Nephron progenitor cell (in vitro differentiated cells): Measurements from ENCODE around the gene CRHBP.
"Not testable (repeated sequence)": the region's sequence is repeated elsewhere in the genome, so short reads cannot be mapped to it uniquely, and the experiment has no call there.

ENCODE experiments used
- DNase-seq: peaks from one replicate; pipeline ENCODE4 v3.0.0; 2021
- H3K27ac Mint-ChIP-seq: 2 replicates; pipeline ENCODE4 v1.8.0; 2021; ENCODE audit warnings: mild to moderate bottlenecking, moderate library complexity, mixed read lengths
- H3K27me3 Mint-ChIP-seq: 2 replicates; pipeline ENCODE4 v1.8.0; 2021; ENCODE audit warnings: mild to moderate bottlenecking, low read depth, mixed read lengths; ENCODE audit not compliant: poor library complexity
- H3K36me3 Mint-ChIP-seq: 2 replicates; pipeline ENCODE4 v1.8.0; 2021; ENCODE audit warnings: low read depth, mixed read lengths
- H3K4me1 Mint-ChIP-seq: 2 replicates; pipeline ENCODE4 v1.8.0; 2021; ENCODE audit warnings: mixed read lengths
- H3K4me3 Mint-ChIP-seq: 2 replicates; pipeline ENCODE4 v1.8.0; 2021; ENCODE audit warnings: mild to moderate bottlenecking, moderate library complexity, mixed read lengths
- H3K9me3 Mint-ChIP-seq: 2 replicates; pipeline ENCODE4 v1.8.0; 2021; ENCODE audit warnings: mild to moderate bottlenecking, moderate library complexity, mixed read lengths
- CTCF ChIP-seq: fragments of 200-600 bp; sonication (generic); IDR thresholded peaks from 2 replicates; pipeline ENCODE4 v1.5.0; 2021; ENCODE audit warnings: antibody characterized with exemption

The CRHBP gene

GRCh38 chr5:76980518-76981144 is 27.8 kb downstream of the CRHBP start:
- TF ChIP-seq CTCF = no peak
- Mint-ChIP-seq H3K27ac (no peak overlapping the region), H3K4me3 (no peak overlapping the region), H3K4me1 (no peaks in the 10 kb centered on the region), H3K36me3 (no peaks in the 10 kb centered on the region), H3K27me3 (no peaks in the 10 kb centered on the region), H3K9me3 (peaks cover 13% of the 10 kb centered on the region)
- no peak for DNase-seq

GRCh38 chr5:76982450-76982849 is 29.6 kb downstream of the CRHBP start:
- peaks cover 29% of the 10 kb centered on the region for H3K9me3 Mint-ChIP-seq
- H3K36me3 Mint-ChIP-seq = no peaks in the 10 kb centered on the region
- H3K4me3 Mint-ChIP-seq = no peak overlapping the region
- H3K4me1 Mint-ChIP-seq = peaks cover 12% of the 10 kb centered on the region
- no peak for DNase-seq
- TF ChIP-seq CTCF = no peak
- no peak overlapping the region for H3K27ac Mint-ChIP-seq
- H3K27me3 Mint-ChIP-seq = no peaks in the 10 kb centered on the region

- no peak overlapping the region for H3K4me3 Mint-ChIP-seq
- peaks cover 34% of the 10 kb centered on the region for H3K9me3 Mint-ChIP-seq
- no peak for TF ChIP-seq CTCF
- H3K36me3 Mint-ChIP-seq = no peaks in the 10 kb centered on the region
- H3K27ac Mint-ChIP-seq = no peak overlapping the region
- DNase-seq = no peak
- peaks cover 4% of the 10 kb centered on the region for H3K27me3 Mint-ChIP-seq
- peaks cover 15% of the 10 kb centered on the region for H3K4me1 Mint-ChIP-seq
Measured at GRCh38 chr5:76983468-76983867, 30.6 kb downstream of the CRHBP start.

GRCh38 chr5:76986825-76987526 is 34.1 kb downstream of the CRHBP start:
- no peak for TF ChIP-seq CTCF
- no peaks in the 10 kb centered on the region for H3K36me3 Mint-ChIP-seq
- H3K27ac Mint-ChIP-seq = peak overlapping the region; percentile 70
- peaks cover 4% of the 10 kb centered on the region for H3K27me3 Mint-ChIP-seq
- no peak for DNase-seq
- peaks cover 31% of the 10 kb centered on the region for H3K9me3 Mint-ChIP-seq
- H3K4me3 Mint-ChIP-seq = peak overlapping the region; percentile 2
- peaks cover 15% of the 10 kb centered on the region for H3K4me1 Mint-ChIP-seq

GRCh38 chr5:76990899-76991459 is 38.1 kb downstream of the CRHBP start:
- Mint-ChIP-seq H3K27ac (no peak overlapping the region), H3K4me3 (no peak overlapping the region), H3K4me1 (peaks cover 15% of the 10 kb centered on the region), H3K9me3 (peaks cover 20% of the 10 kb centered on the region), H3K27me3 (peaks cover 10% of the 10 kb centered on the region), H3K36me3 (no peaks in the 10 kb centered on the region)
- TF ChIP-seq CTCF = no peak
- no peak for DNase-seq

GRCh38 chr5:76993436-76993835 is 40.6 kb downstream of the CRHBP start:
- not testable (repeated sequence) for DNase-seq, H3K4me1 Mint-ChIP-seq, H3K36me3 Mint-ChIP-seq, H3K27ac Mint-ChIP-seq, H3K4me3 Mint-ChIP-seq, H3K9me3 Mint-ChIP-seq
- peaks cover 14% of the 10 kb centered on the region for H3K27me3 Mint-ChIP-seq
